GM18517 (cell line): ENCODE data around the gene PDE4B.

Experiments used
- ATAC-seq: cut with Tn5 transposase; IDR thresholded peaks from one replicate; pipeline ENCODE4 v1.9.1; 2021; ENCODE audit warnings: mild to moderate bottlenecking, moderate library complexity; ENCODE audit not compliant: unreplicated experiment

The PDE4B gene

DNA sequence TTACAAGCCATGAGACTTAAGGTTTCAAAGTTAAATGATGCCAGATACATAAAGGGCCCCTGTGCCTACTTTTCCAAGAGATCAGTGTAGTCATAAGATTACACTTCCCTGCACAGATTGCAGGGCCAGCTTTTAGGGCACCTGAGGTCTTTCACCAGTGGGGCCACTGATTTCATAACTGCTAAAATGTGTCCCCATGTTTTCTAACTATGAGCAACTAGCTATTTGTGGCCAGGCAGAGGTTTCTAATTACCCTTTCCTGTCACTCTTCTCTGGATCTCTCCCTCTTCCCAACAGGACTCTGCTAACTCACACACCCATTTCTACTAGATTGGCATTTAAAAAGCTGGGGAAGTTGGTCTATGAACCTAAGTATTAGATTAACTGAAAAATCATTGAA is 534.2 kb downstream of the PDE4B start:
- ATAC-seq, result no peak

DNA sequence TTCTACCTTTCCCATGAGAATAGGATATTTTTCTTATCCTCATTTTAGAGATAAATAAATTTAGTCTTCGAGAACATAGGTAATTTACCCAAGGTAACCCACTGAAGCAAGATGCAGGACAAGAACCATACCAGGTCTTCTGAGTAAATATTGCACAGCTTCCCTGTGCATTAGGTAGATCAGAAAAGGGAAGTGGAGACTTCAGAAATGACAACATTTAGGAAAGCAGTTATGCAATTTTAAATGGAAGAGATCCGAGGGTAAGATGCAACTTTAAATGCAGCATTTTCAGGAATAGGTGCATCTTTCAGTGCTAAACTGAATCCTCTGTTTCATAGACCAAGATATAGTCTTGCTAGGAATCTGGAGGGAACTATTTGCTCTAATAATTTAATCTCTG is 534.9 kb downstream of the PDE4B start:
- ATAC-seq, result peak; percentile 47

DNA sequence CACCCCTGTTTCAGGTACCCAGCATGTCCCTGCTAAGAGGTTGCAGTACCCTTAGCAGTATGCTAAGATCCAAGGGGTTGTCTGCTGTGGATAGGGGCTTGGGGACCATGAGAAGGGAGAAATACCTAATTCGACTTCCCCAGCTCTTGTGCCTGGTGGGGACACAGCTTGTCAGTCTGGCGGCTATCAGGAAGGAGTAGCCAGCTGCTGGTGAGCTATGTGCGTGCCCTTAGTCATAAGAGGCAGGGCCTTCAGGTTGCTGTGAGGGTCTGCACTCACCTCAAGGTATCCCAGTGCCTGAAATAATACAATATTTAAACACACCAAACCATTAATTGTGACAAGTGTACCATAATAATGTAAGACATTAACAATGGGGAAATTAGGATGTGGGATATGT is 536.2 kb downstream of the PDE4B start:
- no peak for ATAC-seq

DNA sequence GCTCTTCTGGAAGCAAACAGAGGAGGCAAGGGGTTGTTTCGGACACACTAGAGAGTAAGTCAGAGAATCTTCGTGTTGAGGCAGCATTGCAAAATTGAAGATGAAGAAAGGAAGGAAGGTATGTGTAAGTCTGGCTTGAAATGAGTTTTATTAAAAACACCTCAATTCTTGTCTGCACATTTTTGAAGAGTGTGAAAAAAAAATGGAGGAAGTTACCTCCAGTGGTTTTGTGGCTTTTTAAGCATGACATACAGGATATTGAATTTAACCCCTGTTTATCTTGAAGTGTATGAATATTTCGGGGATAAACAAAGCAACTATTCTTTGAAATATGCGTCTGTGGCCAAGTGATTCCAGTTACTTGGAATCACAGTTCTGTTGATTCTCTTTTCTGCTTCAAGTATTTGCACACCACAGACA is 538.0 kb downstream of the PDE4B start:
- no peak for ATAC-seq

DNA sequence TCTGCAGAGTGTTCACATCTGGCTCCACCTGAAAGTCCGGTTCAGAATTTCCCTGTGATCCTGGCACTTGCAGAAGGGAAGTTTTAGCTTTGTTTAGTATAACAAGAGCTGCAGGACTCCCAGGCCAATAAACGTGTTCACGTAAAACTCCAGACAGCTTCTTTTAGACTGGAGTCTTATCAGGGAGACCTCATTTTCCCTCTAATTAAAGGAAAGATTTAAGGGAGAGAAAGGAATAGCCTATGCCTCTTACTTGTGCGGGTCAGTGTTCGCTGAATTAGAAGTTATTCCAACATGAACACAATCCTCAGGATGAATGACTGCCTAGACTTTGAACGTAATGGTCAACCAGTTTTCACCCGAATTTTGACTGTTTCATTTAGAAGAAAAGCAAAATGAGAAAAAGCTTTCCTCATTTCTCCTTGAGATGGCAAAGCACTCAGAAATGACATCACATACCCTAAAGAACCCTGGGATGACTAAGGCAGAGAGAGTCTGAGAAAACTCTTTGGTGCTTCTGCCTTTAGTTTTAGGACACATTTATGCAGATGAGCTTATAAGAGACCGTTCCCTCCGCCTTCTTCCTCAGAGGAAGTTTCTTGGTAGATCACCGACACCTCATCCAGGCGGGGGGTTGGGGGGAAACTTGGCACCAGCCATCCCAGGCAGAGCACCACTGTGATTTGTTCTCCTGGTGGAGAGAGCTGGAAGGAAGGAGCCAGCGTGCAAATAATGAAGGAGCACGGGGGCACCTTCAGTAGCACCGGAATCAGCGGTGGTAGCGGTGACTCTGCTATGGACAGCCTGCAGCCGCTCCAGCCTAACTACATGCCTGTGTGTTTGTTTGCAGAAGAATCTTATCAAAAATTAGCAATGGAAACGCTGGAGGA is 539.2 kb downstream of the PDE4B start:
- ATAC-seq, result no peak

DNA sequence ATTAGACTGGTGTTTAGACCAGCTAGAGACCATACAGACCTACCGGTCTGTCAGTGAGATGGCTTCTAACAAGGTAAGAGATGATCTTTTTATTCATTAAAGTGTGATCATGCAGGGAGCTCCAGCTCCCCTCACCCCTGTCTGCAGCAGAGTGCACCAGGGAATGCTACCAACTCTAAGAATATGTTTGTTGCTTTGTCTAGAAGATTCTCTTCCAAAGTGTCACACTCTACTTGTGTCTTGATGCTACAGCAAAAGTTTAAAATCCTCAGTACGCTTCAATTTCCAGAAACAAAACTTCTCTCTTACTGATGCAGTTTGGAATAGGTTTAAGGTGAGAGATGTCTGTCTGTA is 539.8 kb downstream of the PDE4B start:
- ATAC-seq, result no peak

DNA sequence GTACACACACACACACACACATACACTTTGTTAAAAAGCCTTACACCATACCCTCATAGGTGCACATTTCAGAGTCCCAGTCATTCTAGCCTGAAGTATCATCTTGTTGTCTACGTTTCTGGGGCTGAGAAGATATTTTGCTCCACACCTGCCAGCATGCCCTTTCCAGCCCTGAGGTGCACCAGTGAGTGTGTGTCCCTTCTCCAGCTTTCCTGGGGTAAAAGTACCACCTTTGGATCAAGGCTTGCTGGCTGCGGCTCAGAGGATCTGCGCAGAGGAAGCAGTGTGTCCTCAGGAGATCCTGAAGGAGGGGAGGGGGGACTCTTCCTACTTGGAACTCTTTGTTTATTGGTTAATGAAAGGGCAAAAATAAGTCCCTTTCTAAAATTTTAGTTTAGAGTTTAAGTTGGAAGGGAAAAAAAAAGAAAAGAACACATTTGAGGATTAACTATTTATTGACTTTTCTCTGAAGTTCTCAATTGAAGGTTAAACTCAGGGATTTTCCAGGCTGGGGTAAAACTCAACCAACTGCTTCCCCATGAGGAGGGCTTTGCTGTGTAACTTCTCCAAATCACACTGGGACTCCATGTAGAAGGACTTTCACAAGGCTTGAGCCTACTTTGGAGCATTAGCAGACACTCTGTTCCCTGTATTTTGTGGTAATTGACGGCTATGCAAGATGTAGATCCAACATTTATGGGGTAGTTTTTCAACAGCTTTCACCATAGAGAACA is 540.9 kb downstream of the PDE4B start:
- no peak for ATAC-seq

DNA sequence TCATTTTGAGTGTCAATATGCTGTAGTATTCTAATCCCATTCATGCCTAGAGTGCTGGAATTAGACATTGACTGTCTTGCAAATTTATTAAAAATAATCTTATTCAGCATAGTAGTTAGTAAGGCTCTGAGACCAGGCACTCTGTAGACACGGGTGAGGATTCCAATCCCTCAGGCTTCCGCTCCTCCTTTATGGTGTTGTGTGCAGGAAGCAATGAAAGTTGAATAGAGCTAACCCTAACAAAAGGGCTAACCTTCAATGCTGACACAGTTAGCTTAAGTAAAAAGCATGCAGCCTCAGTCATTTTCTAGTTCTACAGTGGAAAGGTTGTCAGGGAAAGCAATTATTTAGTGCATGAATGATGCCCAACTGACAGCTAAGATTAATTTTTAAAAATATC is 541.6 kb downstream of the PDE4B start:
- ATAC-seq, result no peak

DNA sequence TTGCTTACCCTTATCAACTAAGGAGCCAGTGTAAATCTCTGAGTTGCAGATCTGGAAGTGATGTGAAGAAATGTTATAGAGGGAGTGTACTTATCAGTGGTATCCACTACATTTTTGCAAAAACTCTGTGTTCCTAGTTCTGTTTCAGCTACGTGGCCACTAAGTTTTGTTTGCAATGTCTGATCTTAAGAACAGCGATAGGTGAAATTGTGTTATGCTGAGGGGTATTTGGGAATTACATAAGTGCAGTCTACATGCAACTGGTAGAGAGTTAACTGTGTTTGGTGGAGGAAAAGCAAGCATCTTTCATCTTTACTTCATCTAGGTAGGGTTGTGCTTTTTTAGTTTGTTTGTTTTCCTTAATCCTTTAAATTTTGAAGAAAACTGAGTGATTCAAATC is 542.4 kb downstream of the PDE4B start:
- no peak for ATAC-seq

DNA sequence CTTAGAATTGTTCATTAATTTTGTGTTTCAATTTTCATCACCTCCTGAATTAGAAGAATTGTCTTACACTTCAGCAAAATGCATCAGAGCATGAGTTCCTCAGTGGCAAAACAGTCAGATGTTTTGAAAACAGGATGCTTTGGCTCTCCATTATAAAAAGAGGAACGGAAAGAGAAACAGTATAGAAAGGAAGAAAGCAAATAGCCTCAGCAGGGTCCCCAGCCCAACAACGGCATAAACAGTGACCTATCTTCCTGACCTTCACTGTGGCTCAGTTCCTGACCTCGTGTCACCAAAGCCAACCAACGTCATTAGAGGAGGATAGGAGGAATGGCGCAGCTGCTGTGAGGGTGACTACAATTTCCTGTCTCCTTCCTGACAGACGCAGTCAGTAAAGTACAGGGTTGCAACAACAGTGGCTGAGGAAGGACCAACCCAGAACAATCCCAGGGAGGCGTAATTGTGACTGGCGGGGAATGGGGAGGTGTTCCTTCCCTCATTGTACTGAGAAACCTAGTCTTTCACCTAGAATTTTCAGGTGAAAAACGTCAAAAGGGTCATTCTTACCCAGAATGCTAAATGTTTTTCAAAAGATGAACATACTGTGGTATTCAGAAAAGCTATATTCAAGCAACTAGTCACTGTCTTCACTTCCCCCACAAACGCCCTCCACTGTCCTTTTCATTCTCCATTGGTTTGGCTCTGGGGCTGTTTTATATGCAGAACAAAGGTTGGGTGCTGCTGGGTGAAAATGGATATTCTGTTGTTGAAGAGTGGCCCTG is 543.4 kb downstream of the PDE4B start:
- peak; percentile 88 for ATAC-seq

DNA sequence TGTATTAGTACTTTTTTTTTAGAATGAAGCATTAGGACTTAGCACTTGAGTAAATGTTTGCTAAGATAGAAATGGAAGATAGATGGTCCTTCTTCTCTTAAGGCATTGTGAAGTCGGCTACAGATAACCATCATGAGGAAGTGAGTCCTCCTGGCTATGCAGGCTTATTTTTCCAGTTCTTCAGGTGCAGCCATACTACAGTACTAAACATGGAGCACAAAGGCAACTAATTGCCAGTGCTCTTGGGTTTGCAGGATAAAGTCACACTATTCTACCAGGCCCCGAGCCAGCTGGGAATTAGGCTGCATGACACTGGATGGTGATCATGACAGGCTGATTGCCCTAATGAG is 543.9 kb downstream of the PDE4B start:
- no peak for ATAC-seq

DNA sequence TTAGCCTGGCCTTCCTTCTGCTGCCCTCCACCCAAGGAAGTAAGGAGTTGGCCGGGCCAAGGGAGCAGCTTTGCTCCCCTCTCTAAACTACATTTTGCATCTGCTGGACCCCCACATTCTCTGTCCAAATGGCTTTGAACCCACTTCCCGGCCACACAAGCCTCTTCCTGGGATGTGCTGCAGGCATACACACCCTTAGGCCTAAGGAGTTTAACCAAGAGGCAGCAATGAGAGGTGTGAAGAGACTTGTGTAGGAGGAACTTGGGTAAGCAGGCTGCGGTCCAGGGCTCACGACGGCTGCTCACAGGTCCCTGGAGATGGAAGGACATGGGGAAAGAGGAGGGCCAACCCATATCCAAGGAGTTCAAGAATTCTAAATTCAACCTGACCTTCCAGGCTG is 544.6 kb downstream of the PDE4B start:
- ATAC-seq, result no peak

DNA sequence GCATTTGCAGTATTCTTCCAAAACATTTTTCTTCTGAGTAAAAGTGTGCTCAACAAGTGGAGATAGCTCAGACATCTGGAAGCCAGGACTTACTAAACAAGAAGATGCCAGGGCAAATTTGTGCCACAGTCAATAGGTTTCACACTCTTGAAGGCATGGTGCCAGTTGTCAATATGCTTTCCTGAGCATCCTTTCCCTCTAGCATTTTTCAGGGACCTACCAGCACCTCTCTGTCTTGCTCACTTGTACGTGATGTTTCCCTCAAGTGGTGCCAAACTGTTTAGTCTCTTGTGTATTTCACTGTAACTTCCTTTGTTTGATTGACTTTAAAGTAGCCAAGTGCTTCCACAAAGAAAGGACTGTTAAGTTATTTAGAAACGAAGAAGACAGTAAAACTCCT is 547.2 kb downstream of the PDE4B start:
- no peak for ATAC-seq

DNA sequence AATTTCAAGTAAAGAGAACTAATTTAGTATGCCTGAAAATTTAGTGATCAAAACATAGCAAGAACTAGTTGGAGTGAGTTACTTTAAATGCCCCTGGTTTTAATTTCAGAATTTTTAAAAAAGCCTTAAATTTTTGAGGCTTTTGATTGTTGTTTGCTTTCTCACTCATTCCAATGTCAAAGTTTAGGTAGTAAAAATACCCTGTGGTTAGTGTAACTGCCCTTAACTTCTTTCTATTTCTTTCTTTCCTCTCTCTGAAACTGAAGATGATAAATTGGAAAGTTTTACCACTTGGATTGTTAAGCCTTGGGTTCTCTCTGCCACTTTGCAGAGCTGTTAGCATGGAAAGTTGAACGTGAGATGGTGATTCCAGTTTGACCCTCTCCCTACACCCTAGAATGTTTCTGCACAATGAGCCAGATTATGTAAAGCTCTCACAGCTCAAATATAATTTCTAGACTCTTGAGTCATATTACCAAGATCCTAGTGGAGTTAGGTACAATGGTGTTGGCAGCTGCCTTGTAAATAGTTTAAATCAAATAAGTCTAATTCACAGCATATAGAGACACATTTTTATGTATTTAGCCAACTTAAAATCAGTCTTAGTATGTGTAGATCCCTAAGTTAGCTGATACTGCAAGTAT is 548.9 kb downstream of the PDE4B start:
- no peak for ATAC-seq

DNA sequence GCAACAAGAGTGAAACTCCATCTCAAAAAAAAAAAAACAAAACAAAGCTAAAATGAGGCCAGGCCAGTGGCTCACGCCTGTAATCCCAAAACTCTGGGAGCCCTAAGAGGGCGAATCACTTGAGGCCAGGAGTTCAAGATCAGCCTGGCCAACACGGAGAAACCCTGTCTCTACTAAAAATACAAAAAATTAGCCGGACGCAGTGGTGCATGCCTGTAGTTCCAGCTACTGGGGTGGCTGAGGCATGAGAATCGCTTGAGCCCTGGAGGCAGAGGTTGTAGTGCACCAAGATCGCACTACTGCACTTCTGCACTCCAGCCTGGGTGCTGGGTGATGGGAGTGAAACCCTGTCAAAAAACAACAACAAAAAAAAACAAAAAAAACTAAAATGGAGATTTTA is 550.0 kb downstream of the PDE4B start:
- ATAC-seq, result no peak

DNA sequence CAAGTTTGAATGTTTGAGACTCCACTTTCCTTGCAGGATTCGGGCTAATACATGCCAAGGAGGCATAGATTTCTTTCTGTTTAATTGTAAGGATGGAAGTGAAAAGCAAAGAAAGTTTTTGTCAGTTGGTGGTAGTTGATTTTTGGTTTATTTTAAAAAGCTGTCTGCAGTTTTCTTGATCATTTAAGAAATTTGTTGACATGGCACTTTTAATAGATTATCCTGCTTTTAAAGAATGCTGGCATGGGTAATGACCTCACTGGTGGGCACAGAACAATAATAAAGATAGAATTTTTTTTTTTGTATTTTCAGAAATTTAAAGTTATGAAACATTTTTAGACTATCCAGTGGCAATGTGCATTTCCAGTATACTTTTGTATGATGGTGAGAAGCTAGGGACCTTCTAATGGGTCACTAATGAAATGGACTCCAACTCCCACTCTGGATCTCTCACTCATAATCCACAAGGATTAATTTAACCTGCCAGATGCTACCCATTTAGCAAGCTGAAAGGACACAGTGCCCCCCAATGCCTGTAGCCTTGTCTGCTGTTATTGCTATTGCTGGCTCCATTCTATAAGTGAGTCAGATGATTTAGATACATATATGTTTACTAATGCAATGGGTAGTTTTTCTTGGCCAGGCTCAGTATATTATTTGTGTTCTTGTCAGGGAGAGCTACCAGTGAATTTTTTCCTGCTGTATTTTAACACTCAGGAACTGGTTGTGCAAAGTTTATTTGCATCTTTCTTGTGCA is 551.1 kb downstream of the PDE4B start:
- no peak for ATAC-seq

DNA sequence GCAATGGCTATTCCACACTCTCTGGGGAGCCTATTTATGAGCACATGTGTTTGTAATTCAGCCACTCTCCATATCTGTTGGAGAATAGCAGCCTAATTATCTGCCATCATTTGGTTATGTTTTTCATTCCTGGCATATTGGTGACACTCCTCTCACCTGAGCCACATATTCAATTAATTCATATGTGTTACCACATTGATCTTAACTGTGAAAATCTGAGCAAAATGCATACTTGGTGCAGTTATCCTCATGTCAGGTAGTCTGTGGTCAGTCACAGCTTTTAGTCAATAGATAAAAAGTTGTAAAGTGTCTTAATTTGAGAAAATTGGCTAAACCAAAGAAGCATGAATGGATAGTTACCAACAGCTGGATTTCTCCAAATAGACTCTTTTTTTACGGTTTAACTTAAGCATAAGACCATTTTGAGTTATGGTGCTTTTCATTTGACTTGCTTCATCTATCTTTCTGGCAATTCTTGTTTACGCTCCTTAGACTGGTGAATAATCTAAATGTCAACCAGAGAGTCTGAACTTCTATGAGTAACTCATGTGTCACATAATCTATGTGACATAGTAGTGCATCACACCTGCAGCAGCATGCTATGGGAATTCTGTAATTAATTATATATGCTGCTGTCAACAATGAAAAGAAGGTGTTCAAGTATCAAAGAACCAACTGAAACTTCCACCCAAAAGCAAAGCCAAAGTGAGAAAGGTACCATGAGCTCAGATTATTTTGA is 553.5 kb downstream of the PDE4B start:
- ATAC-seq, result no peak

DNA sequence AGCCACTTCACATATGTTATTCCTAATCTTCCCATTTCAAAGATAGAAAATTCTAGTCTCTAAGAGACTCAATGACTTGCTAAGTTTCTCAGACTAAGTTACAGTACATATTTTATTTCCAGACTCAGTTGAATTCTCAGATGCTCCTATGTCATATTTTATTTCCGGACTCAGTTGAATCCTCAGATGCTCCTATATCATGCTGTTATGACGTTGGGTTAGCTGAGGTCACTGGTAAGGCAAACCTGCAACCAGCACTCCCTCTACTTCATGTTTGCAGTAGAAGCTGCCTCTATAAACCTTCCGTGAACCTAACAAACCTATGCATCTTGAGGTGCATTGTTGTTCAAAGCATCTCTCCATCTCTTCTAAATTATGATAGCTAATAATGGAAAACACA is 554.2 kb downstream of the PDE4B start:
- no peak for ATAC-seq

DNA sequence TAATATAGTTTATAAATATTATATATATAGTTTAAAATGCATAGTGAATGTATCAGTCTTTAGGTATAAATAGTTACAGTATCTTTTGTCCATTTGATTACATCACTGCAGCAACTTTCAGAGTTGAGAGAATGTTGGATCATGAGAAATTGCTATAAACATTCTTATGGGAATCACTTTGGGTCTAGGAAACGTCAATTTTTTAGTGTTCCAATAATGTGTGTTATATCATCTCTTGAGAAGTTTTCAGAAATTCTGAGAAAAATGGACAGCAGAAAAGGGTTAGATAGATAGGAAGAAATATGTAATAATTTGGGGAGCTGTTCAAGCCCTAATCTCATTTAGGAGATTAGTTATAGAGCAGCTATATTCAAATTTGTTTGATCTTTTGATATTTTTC is 556.1 kb downstream of the PDE4B start:
- no peak for ATAC-seq

DNA sequence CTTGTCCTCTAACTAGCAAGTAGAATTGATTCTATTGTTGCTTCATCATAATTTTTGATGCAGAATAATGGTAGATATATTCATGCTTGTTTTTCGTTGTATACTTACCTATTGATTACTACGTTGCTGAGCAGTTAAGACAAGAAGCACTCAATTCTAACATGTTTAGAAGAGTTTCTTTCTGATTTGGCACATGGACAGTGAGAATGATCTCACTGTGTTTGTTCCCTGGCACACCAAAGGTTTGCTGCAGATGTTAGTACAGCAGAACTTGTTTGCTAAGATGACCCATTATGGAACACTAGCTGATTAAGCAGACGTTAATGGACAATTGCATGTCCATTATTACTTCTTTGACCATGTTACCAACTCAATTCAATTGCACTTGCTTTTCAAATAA is 556.5 kb downstream of the PDE4B start:
- ATAC-seq, result no peak
